Measurements from ENCODE around the gene DSTN.

The DSTN gene

GRCh38 chr20:17626217-17627007 is 56.5 kb downstream of the DSTN start:
- TF ChIP-seq CTCF (IDR thresholded peaks at IDR 0.05; ENCODE audit: low read depth, low read length): no peak
- DNase-seq (ENCODE audit: low read depth in 2 of 2): no peak

GRCh38 chr20:17627101-17627955 is 57.5 kb downstream of the DSTN start:
- no peak overlapping the region for H3K4me3 ChIP-seq (replicated peaks in 1 of 2; ENCODE audit: low read depth in 2 of 2, low read length in 2 of 2)
- DNase-seq (ENCODE audit: low read depth in 2 of 2): no peak
- no peak for TF ChIP-seq CTCF (IDR thresholded peaks at IDR 0.05; ENCODE audit: low read depth, low read length)

More at GRCh38 chr20:17626217-17627007, 56.5 kb downstream of the DSTN start:
- no peak overlapping the region for H3K4me3 ChIP-seq (replicated peaks in 1 of 2; ENCODE audit: low read depth in 2 of 2, low read length in 2 of 2)

- no peak for DNase-seq (ENCODE audit: low read depth in 2 of 2)
- TF ChIP-seq CTCF (IDR thresholded peaks at IDR 0.05; ENCODE audit: low read depth, low read length): no peak
- H3K4me3 ChIP-seq (replicated peaks in 1 of 2; ENCODE audit: low read depth in 2 of 2, low read length in 2 of 2): no peak overlapping the region
Measured at GRCh38 chr20:17628101-17628841, 58.4 kb downstream of the DSTN start.

GRCh38 chr20:17629025-17629424 is 59.1 kb downstream of the DSTN start:
- H3K4me3 ChIP-seq (replicated peaks in 1 of 2; ENCODE audit: low read depth in 2 of 2, low read length in 2 of 2): no peak overlapping the region
- TF ChIP-seq CTCF (IDR thresholded peaks at IDR 0.05; ENCODE audit: low read depth, low read length): no peak
- no peak for DNase-seq (ENCODE audit: low read depth in 2 of 2)

- no peak overlapping the region for H3K4me3 ChIP-seq (replicated peaks in 1 of 2; ENCODE audit: low read depth in 2 of 2, low read length in 2 of 2)
- TF ChIP-seq CTCF (IDR thresholded peaks at IDR 0.05; ENCODE audit: low read depth, low read length): no peak
- DNase-seq (ENCODE audit: low read depth in 2 of 2): no peak
Measured at GRCh38 chr20:17629678-17630089, 59.8 kb downstream of the DSTN start.

- TF ChIP-seq CTCF (IDR thresholded peaks at IDR 0.05; ENCODE audit: low read depth, low read length): no peak
- DNase-seq (ENCODE audit: low read depth in 2 of 2): no peak
- no peak overlapping the region for H3K4me3 ChIP-seq (replicated peaks in 1 of 2; ENCODE audit: low read depth in 2 of 2, low read length in 2 of 2)
Measured at GRCh38 chr20:17630151-17630805, 60.4 kb downstream of the DSTN start.
